HTR-8/SVneo (cell line): ENCODE data around the gene RUNDC3A.
A peak's percentile ranks its signal among the peaks of the same experiment; 100 is the strongest.
"Not testable (repeated sequence)": the region's sequence is repeated elsewhere in the genome, so short reads cannot be mapped to it uniquely, and the experiment has no call there.

Experiments used
- DNase-seq: peaks from one replicate; pipeline ENCODE4 v3.0.0; 2011; ENCODE audit warnings: low spot score, mixed read lengths; ENCODE audit not compliant: insufficient read length
- FAIRE-seq: peaks from 2 replicates; lab custom pipeline; 2011; peaks lifted over from hg19 to GRCh38; lab: Jason Lieb, UNC

Gene RUNDC3A

GRCh38 chr17:44315760-44316731 is 7.6 kb downstream of the RUNDC3A start:
- peak; percentile 77 for FAIRE-seq

GRCh38 chr17:44317545-44317944 is 9.1 kb downstream of the RUNDC3A start:
- FAIRE-seq (peak; percentile 72), DNase-seq (no peak)

More at GRCh38 chr17:44315760-44316731, 7.6 kb downstream of the RUNDC3A start:
- DNase-seq: no peak

GRCh38 chr17:44318077-44318892 is 9.9 kb downstream of the RUNDC3A start:
- no peak for FAIRE-seq

GRCh38 chr17:44320066-44320465 is 11.7 kb downstream of the RUNDC3A start:
- DNase-seq (no peak), FAIRE-seq (no peak)

More at GRCh38 chr17:44318077-44318892, 9.9 kb downstream of the RUNDC3A start:
- no peak for DNase-seq

- FAIRE-seq: no peak
- DNase-seq: no peak
Measured at GRCh38 chr17:44321246-44322120, 13.1 kb downstream of the RUNDC3A start.

- no peak for FAIRE-seq
- DNase-seq: no peak
Measured at GRCh38 chr17:44322236-44322895, 14.0 kb downstream of the RUNDC3A start.

GRCh38 chr17:44323359-44324091 is 15.1 kb downstream of the RUNDC3A start:
- no peak for FAIRE-seq
- no peak for DNase-seq

GRCh38 chr17:44324092-44324570 is 15.7 kb downstream of the RUNDC3A start:
- no peak for FAIRE-seq
- DNase-seq: no peak

- FAIRE-seq: peak; percentile 99
- DNase-seq: peak; percentile 95
Measured at GRCh38 chr17:44324571-44325275, 16.3 kb downstream of the RUNDC3A start, which contains the start of gene SLC25A39. Gene SLC25A39, minus strand, starts transcription at chr17:44324823. Its CDS starts 1,261 bp downstream, at chr17:44323562.

GRCh38 chr17:44326861-44327444 is 18.6 kb downstream of the RUNDC3A start:
- peak; percentile 86 for FAIRE-seq

GRCh38 chr17:44327715-44328449 is 19.5 kb downstream of the RUNDC3A start:
- FAIRE-seq (no peak), DNase-seq (no peak)

More at GRCh38 chr17:44326861-44327444, 18.6 kb downstream of the RUNDC3A start:
- DNase-seq: peak; percentile 99

GRCh38 chr17:44329516-44329915 is 21.1 kb downstream of the RUNDC3A start:
- FAIRE-seq, DNase-seq: not testable (repeated sequence)

- FAIRE-seq: not testable (repeated sequence)
Measured at GRCh38 chr17:44330263-44330662, 21.9 kb downstream of the RUNDC3A start.

GRCh38 chr17:44331249-44331760 is 22.9 kb downstream of the RUNDC3A start:
- FAIRE-seq (peak; percentile 86), DNase-seq (peak; percentile 87)

More at GRCh38 chr17:44330263-44330662, 21.9 kb downstream of the RUNDC3A start:
- not testable (repeated sequence) for DNase-seq

GRCh38 chr17:44333371-44333770 is 25.0 kb downstream of the RUNDC3A start:
- FAIRE-seq (no peak), DNase-seq (no peak)

- FAIRE-seq (peak; percentile 79), DNase-seq (no peak)
Measured at GRCh38 chr17:44334315-44334714, 25.9 kb downstream of the RUNDC3A start.
